GM20000 (cell line): ENCODE results near the gene ADCYAP1.
A peak's percentile ranks its signal among the peaks of the same experiment; 100 is the strongest.

ENCODE experiments used
- DNase-seq: peaks from one replicate; pipeline ENCODE4 v3.0.0; 2012; ENCODE audit warnings: low spot score
- CTCF ChIP-seq: IDR thresholded peaks from 2 replicates; pipeline ENCODE4 v1.5.1; 2012; ENCODE audit warnings: mild to moderate bottlenecking, control low read depth; ENCODE audit errors: extremely low read depth, missing control alignments

Gene ADCYAP1

GRCh38 chr18:905948-906415 is 1.3 kb downstream of the ADCYAP1 start:
- TF ChIP-seq CTCF = no peak
- DNase-seq = peak; percentile 39

- no peak for TF ChIP-seq CTCF
- no peak for DNase-seq
Measured at GRCh38 chr18:906416-907114, 1.9 kb downstream of the ADCYAP1 start.

GRCh38 chr18:907115-907884 is 2.6 kb downstream of the ADCYAP1 start:
- DNase-seq = peak; percentile 36
- TF ChIP-seq CTCF = no peak

GRCh38 chr18:907885-908757 is 3.5 kb downstream of the ADCYAP1 start:
- DNase-seq = peak; percentile 47
- TF ChIP-seq CTCF = no peak

GRCh38 chr18:908758-909724 is 4.4 kb downstream of the ADCYAP1 start:
- TF ChIP-seq CTCF = no peak
- DNase-seq = peak; percentile 49

GRCh38 chr18:910247-910646 is 5.6 kb downstream of the ADCYAP1 start:
- TF ChIP-seq CTCF = no peak

More at GRCh38 chr18:910247-910646, 5.6 kb downstream of the ADCYAP1 start:
- DNase-seq = no peak
